WTC11 (cell line): ENCODE results near the gene DPP10. TPM values are rescaled to one million over a fixed set of nuclear protein-coding genes. Genes with fewer than 3 reads are reported as not detected.

Experiments
- ATAC-seq: fragments of 200-7000 bp; cut with Tn5 transposase; 2 replicates; pipeline ENCODE4 v1.10.0; 2021; ENCODE audit warnings: mild to moderate bottlenecking, moderate library complexity
- CTCF ChIA-PET: fragments of 300-600 bp; sonication (Branson Sonifier 250); formaldehyde crosslinking; loops from one replicate; lab custom pipeline; 2021; ENCODE audit warnings: antibody characterized with exemption; lab: Charles Lee
- POLR2A ChIA-PET: fragments of 350-600 bp; sonication (Branson Sonifier 250); formaldehyde crosslinking; loops from one replicate; lab custom pipeline; 2021; ENCODE audit warnings: antibody characterized with exemption; lab: Charles Lee
- DNase-seq: peaks from one replicate; pipeline ENCODE4 v3.0.0; 2021; ENCODE audit warnings: low spot score
- H3K27ac Mint-ChIP-seq: 2 replicates; pipeline ENCODE4 v1.8.0; 2021; ENCODE audit warnings: mixed read lengths
- H3K27me3 Mint-ChIP-seq: 2 replicates; pipeline ENCODE4 v1.8.0; 2021; ENCODE audit warnings: low read depth, mild to moderate bottlenecking, moderate library complexity, mixed read lengths
- H3K36me3 Mint-ChIP-seq: 2 replicates; pipeline ENCODE4 v1.8.0; 2021; ENCODE audit warnings: mixed read lengths
- H3K4me1 Mint-ChIP-seq: 2 replicates; pipeline ENCODE4 v1.8.0; 2022; ENCODE audit warnings: mixed read lengths
- H3K4me3 Mint-ChIP-seq: 2 replicates; pipeline ENCODE4 v1.8.0; 2021; ENCODE audit warnings: mild to moderate bottlenecking, moderate library complexity, mixed read lengths
- H3K9me3 Mint-ChIP-seq: 2 replicates; pipeline ENCODE4 v1.8.0; 2021; ENCODE audit warnings: mixed read lengths
- E2F4 ChIP-seq: sonication (generic); formaldehyde crosslinking; IDR thresholded peaks from 2 replicates; pipeline ENCODE4 v1.8.1; 2022; ENCODE audit warnings: low read depth, mild to moderate bottlenecking, moderate library complexity, missing genetic modification reagents, borderline replicate concordance
- GABPB1 ChIP-seq: sonication (generic); formaldehyde crosslinking; IDR thresholded peaks from 2 replicates; pipeline ENCODE4 v1.8.1; 2023; ENCODE audit warnings: mild to moderate bottlenecking, missing genetic modification reagents
- IRF2 ChIP-seq: sonication (generic); formaldehyde crosslinking; IDR thresholded peaks from 2 replicates; pipeline ENCODE4 v1.8.0; 2022; ENCODE audit warnings: low read depth, missing genetic modification reagents, borderline replicate concordance
- KAT7 ChIP-seq: sonication (generic); formaldehyde crosslinking; IDR thresholded peaks from 2 replicates; pipeline ENCODE4 v1.8.1; 2023; ENCODE audit warnings: missing genetic modification reagents, mild to moderate bottlenecking, borderline replicate concordance
- MAX ChIP-seq: sonication (generic); formaldehyde crosslinking; IDR thresholded peaks from 2 replicates; pipeline ENCODE4 v1.8.0; 2022; ENCODE audit warnings: mild to moderate bottlenecking, missing genetic modification reagents
- NFE2L1 ChIP-seq: sonication (generic); formaldehyde crosslinking; IDR thresholded peaks from 2 replicates; pipeline ENCODE4 v1.8.1; 2023; ENCODE audit warnings: missing genetic modification reagents
- NR2C2 ChIP-seq: sonication (generic); formaldehyde crosslinking; IDR thresholded peaks from 2 replicates; pipeline ENCODE4 v1.8.0; 2022; ENCODE audit warnings: mild to moderate bottlenecking, missing genetic modification reagents
- TCF7 ChIP-seq: sonication (generic); formaldehyde crosslinking; IDR thresholded peaks from 2 replicates; pipeline ENCODE4 v1.8.0; 2022; ENCODE audit warnings: mild to moderate bottlenecking, low read depth, missing genetic modification reagents, moderate library complexity
- TEAD4 ChIP-seq: sonication (generic); formaldehyde crosslinking; IDR thresholded peaks from 2 replicates; pipeline ENCODE4 v1.8.0; 2022; ENCODE audit warnings: mild to moderate bottlenecking, missing genetic modification reagents
- ZBTB21 ChIP-seq: sonication (generic); formaldehyde crosslinking; IDR thresholded peaks from 2 replicates; pipeline ENCODE4 v1.8.1; 2023; ENCODE audit warnings: mild to moderate bottlenecking, missing genetic modification reagents, borderline replicate concordance
- ZNF281 ChIP-seq: sonication (generic); formaldehyde crosslinking; IDR thresholded peaks from 2 replicates; pipeline ENCODE4 v1.8.0; 2023; ENCODE audit warnings: mild to moderate bottlenecking, missing genetic modification reagents
- ZNF425 ChIP-seq: fragments of 250-450 bp; sonication (Bioruptor Pico); conservative IDR thresholded peaks from 2 replicates; pipeline ENCODE4 v1.9.0; 2021; ENCODE audit warnings: mild to moderate bottlenecking
- total RNA-seq: library from RNA; stranded (reverse); gene quantifications from 3 replicates; pipeline ENCODE4 v1.2.3, GENCODE V29; 2021
- TF ChIP-seq, protein P1 (sequence below): fragments of 250-450 bp; sonication (Bioruptor Pico); IDR thresholded peaks from 2 replicates; pipeline ENCODE4 v2.1.2; 2022; ENCODE audit warnings: mild to moderate bottlenecking, moderate library complexity
- TF ChIP-seq, protein P2 (sequence below): sonication (generic); formaldehyde crosslinking; IDR thresholded peaks from 2 replicates; pipeline ENCODE4 v1.8.1; 2022; ENCODE audit warnings: mild to moderate bottlenecking, missing genetic modification reagents, moderate library complexity, borderline replicate concordance

DPP10 gene
- total RNA-seq, 1 experiment from 2014 or later: 4.0 TPM

GRCh38 chr2:114922076-114922475 lies 479.6 kb downstream of the DPP10 start (continued):
- TF ChIP-seq MAX (no peak), NR2C2 (no peak), ZBTB21 (no peak)

DNA sequence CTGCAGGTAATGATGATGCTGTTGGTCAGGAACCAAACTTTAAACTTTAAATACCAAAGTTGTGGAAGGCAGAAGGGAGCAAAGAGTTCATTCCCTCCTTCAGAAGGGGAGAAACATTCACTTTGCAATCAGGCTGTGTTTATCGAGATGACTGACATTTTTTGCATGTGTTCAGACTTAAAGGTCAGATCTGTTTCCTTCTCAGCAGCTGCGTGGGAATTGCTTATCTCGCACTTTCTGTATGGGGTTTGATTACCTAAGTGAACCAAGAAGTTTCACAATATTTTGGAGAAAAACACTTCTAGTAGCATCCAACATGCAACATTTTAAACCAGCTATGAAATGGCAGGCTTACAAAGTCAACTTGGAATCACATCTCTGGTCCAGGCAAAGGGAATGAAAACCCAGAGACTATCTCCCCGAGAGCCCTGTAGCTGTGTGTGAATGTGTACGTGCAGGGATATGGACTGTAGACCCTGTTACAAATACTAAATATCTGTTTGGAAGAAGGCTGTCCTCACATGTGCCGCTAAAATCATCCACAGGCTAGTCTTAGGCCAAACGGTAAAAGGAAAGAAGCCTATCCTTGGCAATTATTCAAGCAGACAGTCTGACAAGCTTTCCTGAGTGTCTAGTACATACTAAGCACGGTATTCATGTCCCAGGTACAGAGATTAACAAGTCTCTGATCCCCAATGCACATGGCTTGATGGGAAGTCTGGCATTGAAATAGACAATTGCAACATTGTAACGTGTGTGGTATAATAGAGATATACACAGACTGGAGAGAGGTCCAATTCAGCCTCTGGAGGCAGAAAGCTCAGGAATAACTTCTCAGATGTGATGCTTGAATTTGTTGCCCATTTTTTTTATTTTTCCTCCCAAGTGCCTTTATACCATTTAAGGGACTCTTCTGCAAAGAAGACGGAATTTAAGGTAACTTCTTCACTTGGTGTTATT lies 483.1 kb downstream of the DPP10 start:
- ChIA-PET CTCF (no interaction called here), POLR2A (no interaction called here)
- Mint-ChIP-seq H3K27me3 (no peaks in the 10 kb centered on the region), H3K4me1 (no peaks in the 10 kb centered on the region), H3K4me3 (no peak overlapping the region), H3K36me3 (peaks cover 39% of the 10 kb centered on the region), H3K27ac (no peak overlapping the region), H3K9me3 (peaks cover 37% of the 10 kb centered on the region)
- TF ChIP-seq TCF7 (CRISPR knock-in tag): no peak
- TF ChIP-seq, protein P1, sequence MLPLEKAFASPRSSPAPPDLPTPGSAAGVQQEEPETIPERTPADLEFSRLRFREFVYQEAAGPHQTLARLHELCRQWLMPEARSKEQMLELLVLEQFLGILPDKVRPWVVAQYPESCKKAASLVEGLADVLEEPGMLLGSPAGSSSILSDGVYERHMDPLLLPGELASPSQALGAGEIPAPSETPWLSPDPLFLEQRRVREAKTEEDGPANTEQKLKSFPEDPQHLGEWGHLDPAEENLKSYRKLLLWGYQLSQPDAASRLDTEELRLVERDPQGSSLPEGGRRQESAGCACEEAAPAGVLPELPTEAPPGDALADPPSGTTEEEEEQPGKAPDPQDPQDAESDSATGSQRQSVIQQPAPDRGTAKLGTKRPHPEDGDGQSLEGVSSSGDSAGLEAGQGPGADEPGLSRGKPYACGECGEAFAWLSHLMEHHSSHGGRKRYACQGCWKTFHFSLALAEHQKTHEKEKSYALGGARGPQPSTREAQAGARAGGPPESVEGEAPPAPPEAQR (CRISPR knock-in tag): no peak
- TF ChIP-seq GABPB1: no peak
- TF ChIP-seq ZNF425 (CRISPR knock-in tag): no peak
- TF ChIP-seq, protein P2, sequence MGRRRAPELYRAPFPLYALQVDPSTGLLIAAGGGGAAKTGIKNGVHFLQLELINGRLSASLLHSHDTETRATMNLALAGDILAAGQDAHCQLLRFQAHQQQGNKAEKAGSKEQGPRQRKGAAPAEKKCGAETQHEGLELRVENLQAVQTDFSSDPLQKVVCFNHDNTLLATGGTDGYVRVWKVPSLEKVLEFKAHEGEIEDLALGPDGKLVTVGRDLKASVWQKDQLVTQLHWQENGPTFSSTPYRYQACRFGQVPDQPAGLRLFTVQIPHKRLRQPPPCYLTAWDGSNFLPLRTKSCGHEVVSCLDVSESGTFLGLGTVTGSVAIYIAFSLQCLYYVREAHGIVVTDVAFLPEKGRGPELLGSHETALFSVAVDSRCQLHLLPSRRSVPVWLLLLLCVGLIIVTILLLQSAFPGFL (CRISPR knock-in tag): no peak
- no peak for TF ChIP-seq ZNF281 (CRISPR knock-in tag)
- TF ChIP-seq E2F4: no peak
- no peak for TF ChIP-seq IRF2 (CRISPR knock-in tag)
- TF ChIP-seq KAT7 (CRISPR knock-in tag): no peak
- TF ChIP-seq NFE2L1: no peak
- no peak for TF ChIP-seq TEAD4
- DNase-seq (no peak), ATAC-seq (no peak)
